KMS-11 (cell line): ENCODE results near the gene IQGAP2.

Experiments used
- H2AFZ ChIP-seq: fragments of 200-600 bp; sonication (generic); 2 replicates; pipeline ENCODE4 v1.6.1; 2016; ENCODE audit warnings: antibody characterized with exemption, mixed run types, low read depth
- H3K27ac ChIP-seq: fragments of 200-600 bp; sonication (generic); 2 replicates; pipeline ENCODE4 v1.6.1; 2016; ENCODE audit warnings: mild to moderate bottlenecking, mixed run types
- H3K27me3 ChIP-seq: fragments of 200-600 bp; sonication (generic); 2 replicates; pipeline ENCODE4 v1.6.1; 2017; ENCODE audit warnings: mild to moderate bottlenecking, low read depth, mixed run types, moderate library complexity; ENCODE audit not compliant: insufficient read depth
- H3K36me3 ChIP-seq: fragments of 200-600 bp; sonication (generic); 2 replicates; pipeline ENCODE4 v1.6.1; 2017; ENCODE audit warnings: mild to moderate bottlenecking, mixed run types; ENCODE audit not compliant: insufficient read depth
- H3K4me1 ChIP-seq: fragments of 200-600 bp; sonication (generic); 2 replicates; pipeline ENCODE4 v1.6.1; 2016; ENCODE audit warnings: mild to moderate bottlenecking, low read depth, mixed run types; ENCODE audit not compliant: poor library complexity, severe bottlenecking
- H3K4me2 ChIP-seq: fragments of 200-600 bp; sonication (generic); 2 replicates; pipeline ENCODE4 v1.7.0; 2016; ENCODE audit warnings: mild to moderate bottlenecking, mixed run types
- H3K4me3 ChIP-seq: fragments of 200-600 bp; sonication (generic); IDR thresholded peaks from 2 replicates; pipeline ENCODE4 v1.6.1; 2017; ENCODE audit warnings: low read depth, low read length, mixed read lengths; ENCODE audit not compliant: insufficient read depth
- H3K79me2 ChIP-seq: fragments of 200-600 bp; sonication (generic); 2 replicates; pipeline ENCODE4 v1.6.1; 2016; ENCODE audit warnings: low read depth, mixed run types; ENCODE audit not compliant: insufficient read depth
- H3K9ac ChIP-seq: fragments of 200-600 bp; sonication (generic); 2 replicates; pipeline ENCODE4 v1.6.1; 2016; ENCODE audit warnings: mild to moderate bottlenecking, mixed run types
- H4K20me1 ChIP-seq: fragments of 200-600 bp; sonication (generic); 2 replicates; pipeline ENCODE4 v1.6.1; 2016; ENCODE audit warnings: mild to moderate bottlenecking, mixed run types; ENCODE audit not compliant: insufficient read depth
- TF ChIP-seq, protein P1 (sequence below): fragments of 200-600 bp; sonication (generic); conservative IDR thresholded peaks from 2 replicates; pipeline ENCODE4 v1.6.1; 2017; ENCODE audit warnings: low read depth, mild to moderate bottlenecking, antibody characterized with exemption, low read length, moderate library complexity, mixed read lengths

Gene IQGAP2

DNA sequence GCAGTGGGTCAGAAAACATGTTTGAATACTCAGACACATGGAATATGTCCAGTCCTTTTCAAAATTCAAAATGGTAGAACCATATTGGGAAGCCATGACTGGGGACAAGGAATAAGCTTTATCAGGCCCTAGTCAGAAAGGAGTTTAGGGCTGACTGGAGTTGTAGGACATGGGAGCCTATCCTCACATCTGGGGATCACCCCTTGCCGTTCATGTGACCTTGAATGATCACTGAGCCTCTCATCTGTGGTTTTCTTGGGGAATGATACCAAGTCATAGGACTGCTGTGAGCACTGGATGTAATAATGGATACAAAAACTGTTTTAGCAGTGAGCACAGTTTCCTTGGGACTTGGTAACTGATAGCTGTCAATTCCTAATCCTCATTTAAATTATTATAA lies 84.7 kb downstream of the IQGAP2 start:
- Histone ChIP-seq H4K20me1 (peaks cover 17% of the 10 kb centered on the region; the same call in 1 of the 2 replicates), H3K27me3 (no peaks in the 10 kb centered on the region), H3K4me1 (peaks cover 4% of the 10 kb centered on the region), H2AFZ (no peak overlapping the region), H3K4me3 (no peak overlapping the region), H3K27ac (no peak overlapping the region), H3K4me2 (no peak overlapping the region), H3K36me3 (no peaks in the 10 kb centered on the region), H3K79me2 (peaks cover 78% of the 10 kb centered on the region), H3K9ac (no peak overlapping the region)
- TF ChIP-seq, protein P1, sequence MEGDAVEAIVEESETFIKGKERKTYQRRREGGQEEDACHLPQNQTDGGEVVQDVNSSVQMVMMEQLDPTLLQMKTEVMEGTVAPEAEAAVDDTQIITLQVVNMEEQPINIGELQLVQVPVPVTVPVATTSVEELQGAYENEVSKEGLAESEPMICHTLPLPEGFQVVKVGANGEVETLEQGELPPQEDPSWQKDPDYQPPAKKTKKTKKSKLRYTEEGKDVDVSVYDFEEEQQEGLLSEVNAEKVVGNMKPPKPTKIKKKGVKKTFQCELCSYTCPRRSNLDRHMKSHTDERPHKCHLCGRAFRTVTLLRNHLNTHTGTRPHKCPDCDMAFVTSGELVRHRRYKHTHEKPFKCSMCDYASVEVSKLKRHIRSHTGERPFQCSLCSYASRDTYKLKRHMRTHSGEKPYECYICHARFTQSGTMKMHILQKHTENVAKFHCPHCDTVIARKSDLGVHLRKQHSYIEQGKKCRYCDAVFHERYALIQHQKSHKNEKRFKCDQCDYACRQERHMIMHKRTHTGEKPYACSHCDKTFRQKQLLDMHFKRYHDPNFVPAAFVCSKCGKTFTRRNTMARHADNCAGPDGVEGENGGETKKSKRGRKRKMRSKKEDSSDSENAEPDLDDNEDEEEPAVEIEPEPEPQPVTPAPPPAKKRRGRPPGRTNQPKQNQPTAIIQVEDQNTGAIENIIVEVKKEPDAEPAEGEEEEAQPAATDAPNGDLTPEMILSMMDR, result no peak

DNA sequence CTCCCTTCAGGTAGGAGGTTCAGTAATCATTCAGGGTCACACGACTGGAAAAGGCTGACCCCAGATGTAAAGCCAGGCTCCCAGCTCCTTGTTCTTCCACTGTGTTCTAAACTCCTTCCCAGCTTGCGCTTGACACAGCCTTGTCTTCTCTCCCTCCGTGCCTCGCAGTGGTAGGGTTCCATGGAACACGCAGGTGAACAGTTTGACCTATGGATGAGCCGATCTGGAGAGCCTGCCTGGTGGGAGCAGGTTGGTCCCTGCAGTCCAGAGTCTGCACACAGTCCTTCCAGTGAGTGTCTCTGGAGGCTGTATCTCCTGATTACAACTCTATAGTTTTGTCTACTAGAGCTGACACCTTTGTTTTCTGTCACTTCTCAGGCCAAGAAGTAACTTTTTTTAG lies 85.9 kb downstream of the IQGAP2 start:
- Histone ChIP-seq H3K9ac (no peak overlapping the region), H3K27ac (no peak overlapping the region)

DNA sequence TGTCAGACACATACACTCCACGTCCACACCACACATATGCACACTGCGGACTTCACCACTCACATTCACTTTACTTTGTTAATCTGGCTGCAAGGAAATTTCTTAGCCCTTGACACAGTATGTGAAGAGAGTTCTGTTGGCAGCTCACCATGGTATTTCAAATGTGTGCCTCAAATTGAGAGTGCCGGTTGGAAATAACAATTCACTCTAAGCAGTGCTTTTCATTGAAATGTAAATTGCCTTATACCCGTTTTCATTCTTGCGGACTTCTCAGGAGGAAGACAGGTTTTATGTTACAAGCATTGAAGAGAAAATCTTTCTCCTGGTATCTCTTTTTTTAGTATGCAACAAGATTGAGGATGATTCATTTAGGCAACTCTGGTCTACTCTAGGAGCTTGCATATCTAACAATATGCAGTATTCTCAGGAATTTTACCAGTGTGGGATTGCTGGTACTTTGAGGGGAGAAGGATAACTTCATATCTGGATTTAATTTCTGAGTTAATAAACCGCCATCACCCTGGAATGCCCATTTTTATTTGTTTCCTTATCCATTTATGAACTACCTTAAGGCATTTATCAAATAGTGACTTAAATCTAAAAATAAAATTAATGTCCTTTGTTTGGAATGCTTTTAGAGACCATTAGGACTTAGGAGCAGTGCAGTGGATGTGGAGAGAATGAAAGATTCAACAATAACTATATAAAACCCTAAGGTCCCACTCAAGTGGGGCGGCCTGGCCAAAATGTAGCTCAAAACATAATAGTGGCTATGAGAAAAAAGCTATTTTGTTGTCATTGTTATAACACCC lies 87.0 kb downstream of the IQGAP2 start:
- H3K79me2 ChIP-seq, result peaks cover 79% of the 10 kb centered on the region
- no peak overlapping the region for H3K4me3 ChIP-seq
- no peaks in the 10 kb centered on the region for H3K36me3 ChIP-seq
- H3K9ac ChIP-seq, result no peak overlapping the region
- H3K4me1 ChIP-seq, result peaks cover 2% of the 10 kb centered on the region
- H4K20me1 ChIP-seq, result peaks cover 13% of the 10 kb centered on the region; the same call in 1 of the 2 replicates
- H2AFZ ChIP-seq, result no peak overlapping the region
- H3K27me3 ChIP-seq, result no peaks in the 10 kb centered on the region
- no peak overlapping the region for H3K4me2 ChIP-seq
- TF ChIP-seq, protein P1, result no peak
- H3K27ac ChIP-seq, result no peak overlapping the region

More for the DNA sequence above, 85.9 kb downstream of the IQGAP2 start:
- Histone ChIP-seq H3K36me3 (no peaks in the 10 kb centered on the region), H2AFZ (no peak overlapping the region), H3K4me3 (no peak overlapping the region), H3K79me2 (peaks cover 76% of the 10 kb centered on the region), H3K4me2 (no peak overlapping the region), H3K4me1 (peaks cover 4% of the 10 kb centered on the region), H4K20me1 (peaks cover 17% of the 10 kb centered on the region; the same call in 1 of the 2 replicates), H3K27me3 (no peaks in the 10 kb centered on the region)
- TF ChIP-seq, protein P1, result no peak

DNA sequence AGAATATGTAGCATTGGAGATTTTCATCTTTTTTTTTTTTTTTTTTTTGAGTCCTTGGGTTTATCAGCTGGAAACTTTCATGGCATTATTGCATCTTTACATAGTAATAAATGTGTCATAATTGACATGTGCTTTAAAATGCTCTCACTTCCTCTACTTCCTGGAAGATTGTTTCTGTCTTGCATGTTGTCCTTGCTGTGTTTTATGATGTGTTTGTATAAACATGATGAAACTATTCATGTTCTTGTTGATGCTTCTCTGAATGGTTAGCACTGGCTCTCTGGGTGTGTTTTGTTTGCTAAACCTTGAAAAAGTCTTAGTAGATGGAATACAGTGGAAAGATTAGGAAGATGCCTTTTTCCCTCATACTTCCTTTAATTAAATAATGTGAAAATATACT lies 87.9 kb downstream of the IQGAP2 start:
- no peak overlapping the region for H3K27ac ChIP-seq
- no peak overlapping the region for H3K4me3 ChIP-seq
- H3K27me3 ChIP-seq, result no peaks in the 10 kb centered on the region
- no peaks in the 10 kb centered on the region for H3K36me3 ChIP-seq
- no peaks in the 10 kb centered on the region for H3K4me1 ChIP-seq
- no peak overlapping the region for H2AFZ ChIP-seq
- H3K79me2 ChIP-seq, result peaks cover 80% of the 10 kb centered on the region; the same call in 1 of the 2 replicates
- TF ChIP-seq, protein P1, result no peak
- H3K9ac ChIP-seq, result no peak overlapping the region
- peaks cover 7% of the 10 kb centered on the region; the same call in 1 of the 2 replicates for H4K20me1 ChIP-seq
- no peak overlapping the region for H3K4me2 ChIP-seq
